Astrocyte (in vitro differentiated cells and primary cell): ENCODE data around the gene PLEKHN1.

Experiments
- EZH2 ChIP-seq: IDR thresholded peaks from 2 replicates; pipeline ENCODE4 v1.6.1; 2012; ENCODE audit warnings: mild to moderate bottlenecking, low read length, inconsistent platforms; ENCODE audit not compliant: insufficient read depth
- TF ChIP-seq, protein P1 (sequence below): IDR thresholded peaks from 2 replicates; pipeline ENCODE4 v1.5.1; 2011; ENCODE audit warnings: low read depth, mild to moderate bottlenecking, inconsistent platforms, low read length, moderate library complexity; ENCODE audit not compliant: insufficient read depth

DNA sequence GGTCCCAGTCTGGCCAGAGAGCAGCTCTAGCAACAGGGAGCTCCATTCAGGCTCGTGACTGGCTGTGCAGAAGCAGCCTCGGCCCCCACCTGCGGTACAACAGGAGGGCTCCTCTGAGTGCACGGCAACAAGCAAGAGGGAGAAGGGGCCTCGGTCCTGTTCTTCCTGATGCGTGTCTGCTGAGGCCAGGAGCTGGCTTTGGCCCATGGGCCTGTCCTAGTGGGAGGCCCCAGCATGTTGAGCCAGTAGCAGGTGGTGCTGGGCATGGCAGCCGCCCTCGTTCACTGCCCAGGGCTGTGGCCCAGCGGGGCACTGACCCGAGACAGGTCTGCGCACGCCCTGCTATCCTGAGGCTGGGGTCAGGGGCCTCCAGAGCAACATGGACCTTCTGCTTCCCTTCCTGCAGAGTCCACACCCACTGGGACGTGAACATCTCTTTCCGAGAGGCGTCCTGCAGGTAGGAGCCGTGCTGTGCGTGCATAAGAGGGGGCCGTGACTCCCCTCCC is 35.6 kb upstream of the PLEKHN1 start:
- TF ChIP-seq, protein P1, sequence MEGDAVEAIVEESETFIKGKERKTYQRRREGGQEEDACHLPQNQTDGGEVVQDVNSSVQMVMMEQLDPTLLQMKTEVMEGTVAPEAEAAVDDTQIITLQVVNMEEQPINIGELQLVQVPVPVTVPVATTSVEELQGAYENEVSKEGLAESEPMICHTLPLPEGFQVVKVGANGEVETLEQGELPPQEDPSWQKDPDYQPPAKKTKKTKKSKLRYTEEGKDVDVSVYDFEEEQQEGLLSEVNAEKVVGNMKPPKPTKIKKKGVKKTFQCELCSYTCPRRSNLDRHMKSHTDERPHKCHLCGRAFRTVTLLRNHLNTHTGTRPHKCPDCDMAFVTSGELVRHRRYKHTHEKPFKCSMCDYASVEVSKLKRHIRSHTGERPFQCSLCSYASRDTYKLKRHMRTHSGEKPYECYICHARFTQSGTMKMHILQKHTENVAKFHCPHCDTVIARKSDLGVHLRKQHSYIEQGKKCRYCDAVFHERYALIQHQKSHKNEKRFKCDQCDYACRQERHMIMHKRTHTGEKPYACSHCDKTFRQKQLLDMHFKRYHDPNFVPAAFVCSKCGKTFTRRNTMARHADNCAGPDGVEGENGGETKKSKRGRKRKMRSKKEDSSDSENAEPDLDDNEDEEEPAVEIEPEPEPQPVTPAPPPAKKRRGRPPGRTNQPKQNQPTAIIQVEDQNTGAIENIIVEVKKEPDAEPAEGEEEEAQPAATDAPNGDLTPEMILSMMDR, result no peak
- TF ChIP-seq EZH2, result no peak
